ENCODE data around the gene CCNG1. TPM values are rescaled to one million over a fixed set of nuclear protein-coding genes. Genes with fewer than 3 reads are reported as not detected.
"Not testable (repeated sequence)": the region's sequence is repeated elsewhere in the genome, so short reads cannot be mapped to it uniquely, and the experiment has no call there.

The CCNG1 gene
- total and polyA plus RNA-seq, 7 donors, result 74.0 to 145 (median 115) TPM

DNA sequence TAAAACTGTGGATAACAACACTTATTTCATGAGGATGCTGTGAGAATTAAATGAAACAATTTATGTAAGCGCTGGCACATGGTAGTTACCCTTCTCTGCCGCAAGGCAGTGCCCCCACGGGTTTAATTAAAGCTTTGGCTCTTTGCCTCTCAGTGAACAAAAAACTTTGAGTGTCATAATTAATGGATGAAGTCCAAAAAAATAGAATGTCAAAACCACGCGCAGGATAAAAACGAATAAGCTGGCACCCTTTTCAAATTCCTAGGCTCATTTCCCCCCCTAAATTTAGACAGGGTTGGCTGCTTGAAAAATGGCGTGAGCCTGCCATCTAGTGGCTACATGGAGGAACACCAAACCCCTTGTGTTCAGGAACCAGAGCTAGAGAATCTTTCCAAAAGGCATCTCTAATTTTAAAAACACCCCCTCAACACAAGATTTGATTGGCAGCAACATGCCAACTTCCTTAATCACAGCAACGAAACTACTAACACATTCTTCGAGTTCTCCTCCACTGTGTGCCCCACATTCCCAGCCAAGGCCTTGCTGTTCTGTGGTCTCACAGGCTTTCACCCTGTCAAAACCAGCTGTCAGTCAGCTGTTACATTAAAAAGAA lies 29.0 kb upstream of the CCNG1 start:
- intact Hi-C loops (cut with DNase I), result no loop called here
- WGBS, 3 donors, result 3 to 5% (median 3%) methylated on average over 9 of the region's 9 CpGs
- TF ChIP-seq, protein P1, sequence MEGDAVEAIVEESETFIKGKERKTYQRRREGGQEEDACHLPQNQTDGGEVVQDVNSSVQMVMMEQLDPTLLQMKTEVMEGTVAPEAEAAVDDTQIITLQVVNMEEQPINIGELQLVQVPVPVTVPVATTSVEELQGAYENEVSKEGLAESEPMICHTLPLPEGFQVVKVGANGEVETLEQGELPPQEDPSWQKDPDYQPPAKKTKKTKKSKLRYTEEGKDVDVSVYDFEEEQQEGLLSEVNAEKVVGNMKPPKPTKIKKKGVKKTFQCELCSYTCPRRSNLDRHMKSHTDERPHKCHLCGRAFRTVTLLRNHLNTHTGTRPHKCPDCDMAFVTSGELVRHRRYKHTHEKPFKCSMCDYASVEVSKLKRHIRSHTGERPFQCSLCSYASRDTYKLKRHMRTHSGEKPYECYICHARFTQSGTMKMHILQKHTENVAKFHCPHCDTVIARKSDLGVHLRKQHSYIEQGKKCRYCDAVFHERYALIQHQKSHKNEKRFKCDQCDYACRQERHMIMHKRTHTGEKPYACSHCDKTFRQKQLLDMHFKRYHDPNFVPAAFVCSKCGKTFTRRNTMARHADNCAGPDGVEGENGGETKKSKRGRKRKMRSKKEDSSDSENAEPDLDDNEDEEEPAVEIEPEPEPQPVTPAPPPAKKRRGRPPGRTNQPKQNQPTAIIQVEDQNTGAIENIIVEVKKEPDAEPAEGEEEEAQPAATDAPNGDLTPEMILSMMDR (IDR thresholded peaks at IDR 0.05), result peak; percentile 87
- H3K36me3 ChIP-seq (ENCODE audit: insufficient read depth in 1 of 2, low read depth in 1 of 2), result no peaks in the 10 kb centered on the region
- DNase-seq (peak; percentile 41 to 65), ATAC-seq (peak; percentile 69 to 98 (median 84))
- H3K4me3 ChIP-seq, result peak overlapping the region; percentile 48
- H3K4me1 ChIP-seq, result no peaks in the 10 kb centered on the region
- no peak overlapping the region for H3K27ac ChIP-seq
- no peaks in the 10 kb centered on the region for H3K9me3 ChIP-seq
- no peaks in the 10 kb centered on the region for H3K27me3 ChIP-seq (ENCODE audit: insufficient read depth in 3 of 3, low read length in 2 of 3)

DNA sequence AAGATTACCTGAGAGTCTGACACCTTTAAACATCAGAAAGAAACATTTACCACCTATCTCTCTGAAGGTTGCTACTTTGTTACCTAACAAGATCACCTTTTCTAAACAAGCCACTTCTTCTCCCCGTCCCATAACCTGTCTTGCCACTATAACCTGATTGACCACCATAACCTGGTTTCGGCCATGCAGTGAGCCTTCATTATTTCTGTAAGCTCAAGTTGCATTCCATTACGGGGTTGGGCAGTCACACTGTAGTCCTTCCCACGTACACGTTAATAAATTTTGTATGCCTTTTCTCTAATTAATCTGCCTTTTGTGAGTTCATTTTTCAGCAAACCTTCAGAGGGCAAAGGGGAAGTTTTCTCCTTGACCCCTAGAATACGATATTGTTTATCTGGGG lies 28.0 kb upstream of the CCNG1 start:
- H3K4me1 ChIP-seq, result no peaks in the 10 kb centered on the region
- TF ChIP-seq, protein P1 (IDR thresholded peaks at IDR 0.05), result no peak
- 66 to 74% (median 70%) methylated on average over 6 of the region's 6 CpGs for WGBS, 3 donors
- no peak overlapping the region for H3K27ac ChIP-seq
- H3K27me3 ChIP-seq (ENCODE audit: insufficient read depth in 3 of 3, low read length in 2 of 3), result no peaks in the 10 kb centered on the region
- DNase-seq (no peak), ATAC-seq (no peak)
- no peak overlapping the region for H3K4me3 ChIP-seq
- no peaks in the 10 kb centered on the region for H3K36me3 ChIP-seq (ENCODE audit: insufficient read depth in 1 of 2, low read depth in 1 of 2)
- intact Hi-C loops (cut with DNase I), result no loop called here
- no peaks in the 10 kb centered on the region for H3K9me3 ChIP-seq

DNA sequence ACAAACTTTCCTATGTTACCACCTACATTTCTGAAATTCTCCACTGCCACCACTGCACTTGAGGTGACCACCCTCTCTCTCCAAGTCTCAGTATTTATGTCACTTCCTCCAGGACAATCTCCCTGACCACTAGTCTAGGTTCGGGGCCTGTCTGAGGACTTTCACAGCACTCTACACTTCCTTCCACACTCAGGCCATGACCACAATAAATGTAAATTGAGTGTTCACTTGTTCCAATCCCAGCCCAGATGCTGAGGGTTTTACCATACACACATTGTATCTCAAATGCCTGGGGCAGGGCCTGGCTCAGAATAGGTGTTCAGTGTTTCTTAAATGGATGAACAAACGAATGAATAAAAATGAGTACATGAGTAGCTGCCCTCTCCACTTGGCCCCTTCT lies 26.9 kb upstream of the CCNG1 start:
- peaks cover 0 to 2% (median 0%) of the 10 kb centered on the region in 3 donors for H3K27me3 ChIP-seq (ENCODE audit: insufficient read depth in 3 of 3, low read length in 2 of 3)
- H3K4me1 ChIP-seq, result no peaks in the 10 kb centered on the region
- DNase-seq, result no peak
- H3K4me3 ChIP-seq, result no peak overlapping the region
- intact Hi-C loops (cut with DNase I), result no loop called here
- TF ChIP-seq, protein P1 (IDR thresholded peaks at IDR 0.05), result no peak
- ATAC-seq, result no peak
- no peak overlapping the region for H3K27ac ChIP-seq
- 75 to 85% (median 76%) methylated on average over 2 of the region's 2 CpGs for WGBS, 3 donors
- H3K9me3 ChIP-seq, result no peaks in the 10 kb centered on the region
- no peaks in the 10 kb centered on the region for H3K36me3 ChIP-seq (ENCODE audit: insufficient read depth in 1 of 2, low read depth in 1 of 2)

DNA sequence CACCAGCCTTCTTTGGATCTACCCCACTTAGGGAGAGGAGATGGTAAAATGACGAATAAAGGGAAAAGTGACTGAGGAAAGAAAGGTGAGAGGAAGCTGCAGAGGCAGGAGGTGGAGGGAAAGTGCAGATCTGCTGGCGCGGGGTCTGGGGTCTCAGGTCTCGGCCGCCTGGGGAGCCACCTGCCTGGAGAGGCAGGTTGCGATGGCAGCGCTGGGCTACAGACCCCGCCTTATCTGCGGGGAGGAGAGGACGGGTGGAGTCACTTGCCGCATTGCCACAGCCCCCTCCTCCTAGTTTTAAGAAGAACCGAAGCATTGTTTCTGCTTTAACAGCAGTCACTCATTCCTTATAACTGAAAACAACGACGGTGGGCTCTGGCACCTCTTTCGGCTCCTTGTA lies 21.7 kb upstream of the CCNG1 start:
- DNase-seq, ATAC-seq, H3K4me1 ChIP-seq: not testable (repeated sequence)

DNA sequence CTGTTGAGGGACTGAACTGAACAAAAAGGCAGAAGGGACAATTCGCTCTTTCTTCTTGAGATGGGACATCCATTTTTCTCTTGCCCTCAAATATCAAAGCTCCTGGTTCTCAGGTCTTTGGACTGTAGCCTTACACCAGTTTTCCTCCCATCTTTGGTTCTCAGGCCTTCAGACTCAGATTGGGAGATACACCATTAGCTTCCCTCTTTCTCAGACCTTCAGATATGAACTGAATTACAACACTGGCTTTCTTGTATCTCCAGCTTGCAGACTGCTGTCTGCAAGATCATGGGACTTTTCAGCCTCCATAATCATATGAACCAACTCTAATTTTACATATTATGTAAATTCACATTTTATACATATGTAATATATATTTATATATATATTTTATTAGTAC lies 12.6 kb upstream of the CCNG1 start:
- H3K4me1 ChIP-seq, result no peaks in the 10 kb centered on the region
- H3K4me3 ChIP-seq, result no peak overlapping the region
- H3K36me3 ChIP-seq (ENCODE audit: insufficient read depth in 1 of 2, low read depth in 1 of 2), result no peaks in the 10 kb centered on the region
- ATAC-seq (no peak), DNase-seq (no peak)
- no peaks in the 10 kb centered on the region for H3K9me3 ChIP-seq
- H3K27me3 ChIP-seq (ENCODE audit: insufficient read depth in 3 of 3, low read length in 2 of 3), result no peaks in the 10 kb centered on the region
- intact Hi-C loops (cut with DNase I), result no loop called here
- no peak overlapping the region for H3K27ac ChIP-seq
- TF ChIP-seq, protein P1 (IDR thresholded peaks at IDR 0.05), result no peak
- 94 to 100% (median 98%) methylated on average over 1 of the region's 1 CpG for WGBS, 3 donors

More for the DNA sequence above, 21.7 kb upstream of the CCNG1 start:
- WGBS, 3 donors, result 18 to 28% (median 27%) methylated on average over 15 of the region's 15 CpGs
- H3K36me3 ChIP-seq (ENCODE audit: insufficient read depth in 1 of 2, low read depth in 1 of 2); intact Hi-C loops (cut with DNase I); H3K9me3 ChIP-seq; H3K4me3 ChIP-seq; H3K27me3 ChIP-seq (ENCODE audit: insufficient read depth in 3 of 3, low read length in 2 of 3); H3K27ac ChIP-seq: not testable (repeated sequence)

DNA sequence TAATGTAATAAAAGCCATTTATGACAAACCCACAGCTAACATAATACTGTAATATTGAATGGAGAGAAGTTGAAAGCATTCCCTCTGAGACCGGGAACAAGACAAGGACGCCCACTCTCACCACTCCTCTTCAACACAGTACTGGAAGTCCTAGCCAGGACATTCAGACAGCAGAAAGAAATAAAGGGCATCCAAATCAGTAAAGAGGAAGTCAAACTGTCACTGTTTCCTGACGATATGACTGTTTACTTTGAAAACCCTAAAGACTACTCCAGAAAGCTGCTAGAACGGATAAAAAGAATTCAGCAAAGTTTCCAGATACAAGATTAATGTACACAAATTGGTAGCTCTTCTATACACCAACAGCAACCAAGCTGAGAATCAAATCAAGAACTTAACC lies 11.3 kb upstream of the CCNG1 start:
- ATAC-seq; H3K36me3 ChIP-seq (ENCODE audit: insufficient read depth in 1 of 2, low read depth in 1 of 2); H3K9me3 ChIP-seq; intact Hi-C loops (cut with DNase I); H3K4me3 ChIP-seq; H3K27me3 ChIP-seq (ENCODE audit: insufficient read depth in 3 of 3, low read length in 2 of 3); H3K4me1 ChIP-seq; H3K27ac ChIP-seq; DNase-seq: not testable (repeated sequence)
- 61 to 68% (median 64%) methylated on average over 4 of the region's 4 CpGs for WGBS, 3 donors

Data from psoas muscle (tissue), 8 donors.